IPS-18c (cell line): ENCODE measurements around the gene RAB17.

Experiments
- H3K4me3 ChIP-seq: 2 replicates; pipeline ENCODE4 v1.7.0; 2013; ENCODE audit warnings: low read depth, mild to moderate bottlenecking, low read length, moderate library complexity; ENCODE audit not compliant: insufficient read depth
- H3K9me3 ChIP-seq: one replicate; pipeline ENCODE4 v1.6.1; 2013; ENCODE audit warnings: mild to moderate bottlenecking, low read length, moderate library complexity; ENCODE audit not compliant: control insufficient read depth, insufficient read depth

RAB17 gene

DNA sequence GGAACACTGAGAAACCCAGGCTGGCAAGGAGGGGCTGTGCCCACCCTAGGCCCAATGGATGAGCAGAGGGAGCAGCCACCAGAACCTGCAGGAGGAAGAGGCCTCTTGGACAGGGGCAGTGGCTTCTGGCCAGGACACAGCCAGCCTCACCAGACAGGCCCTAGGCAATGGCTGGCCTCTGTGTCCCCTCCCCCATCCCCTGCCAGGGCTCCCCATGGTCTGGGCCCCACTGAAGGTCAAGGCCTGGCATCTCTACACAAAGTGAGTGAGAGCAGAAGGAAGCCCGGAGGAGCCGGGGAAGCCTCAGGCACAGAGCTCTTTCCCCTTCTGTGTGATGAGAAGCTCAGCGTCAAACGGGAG, 17.8 kb downstream of the RAB17 start:
- H3K4me3 ChIP-seq: no peak overlapping the region

DNA sequence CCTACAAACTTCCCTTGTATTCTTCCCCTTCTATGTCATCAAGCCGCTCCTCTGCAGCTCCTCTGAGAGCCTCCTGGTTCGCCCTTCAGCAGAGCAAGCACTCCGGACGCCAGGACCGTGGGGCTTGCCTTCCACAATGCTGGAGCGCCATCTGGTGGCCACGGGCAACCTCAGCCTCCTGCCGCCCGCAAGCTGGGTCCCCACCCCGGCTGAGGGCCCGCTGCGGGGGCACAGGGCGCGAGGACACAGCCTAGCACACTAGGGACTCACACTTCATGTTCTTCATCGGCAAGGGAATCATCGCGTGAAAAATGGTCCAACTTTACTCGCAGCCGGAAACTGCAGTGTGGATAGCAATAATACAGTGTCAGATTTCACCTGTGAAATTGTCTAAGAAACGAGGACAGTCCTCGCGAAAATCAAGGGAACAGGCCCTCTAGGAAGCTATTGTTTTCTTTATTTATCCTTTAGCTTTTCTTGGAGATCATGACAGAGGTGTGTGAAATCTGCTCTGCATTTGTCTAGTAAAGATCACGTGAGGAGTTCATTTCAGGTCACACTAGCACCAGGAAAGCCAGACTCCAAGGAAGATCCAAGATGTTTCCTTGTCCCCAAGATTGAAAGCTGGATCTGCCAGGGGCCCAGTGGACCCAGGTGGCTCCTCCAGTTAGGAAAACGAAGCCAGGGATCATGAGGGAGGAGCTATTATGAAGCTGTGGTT, 18.4 kb downstream of the RAB17 start:
- Histone ChIP-seq H3K9me3 (no peaks in the 10 kb centered on the region), H3K4me3 (no peak overlapping the region)

More for the DNA sequence above, 17.8 kb downstream of the RAB17 start:
- H3K9me3 ChIP-seq: no peaks in the 10 kb centered on the region

DNA sequence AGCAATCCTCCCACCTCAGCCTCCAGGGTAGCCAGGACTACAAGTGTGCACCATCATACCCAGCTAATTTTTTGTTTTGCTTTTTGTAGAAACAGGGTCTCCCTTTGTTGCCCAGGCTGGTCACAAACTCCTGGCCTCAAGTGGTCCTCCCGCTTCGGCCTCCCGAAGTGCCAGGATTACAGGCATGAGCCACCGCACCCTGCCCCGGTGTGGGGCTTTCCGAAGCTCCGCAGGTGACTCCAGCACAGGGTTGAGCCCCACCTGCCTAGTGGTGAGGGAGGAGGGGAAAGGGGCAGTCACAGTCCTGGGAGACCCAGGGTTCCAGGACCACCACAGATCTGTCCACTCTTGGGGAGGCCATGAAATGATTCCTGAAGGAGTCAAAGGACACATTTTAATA, 19.0 kb downstream of the RAB17 start:
- Histone ChIP-seq H3K9me3 (no peaks in the 10 kb centered on the region), H3K4me3 (no peak overlapping the region)

GRCh38 chr2:237570776-237571335, 19.7 kb downstream of the RAB17 start:
- Histone ChIP-seq H3K9me3 (no peaks in the 10 kb centered on the region), H3K4me3 (no peak overlapping the region)

- no peaks in the 10 kb centered on the region for H3K9me3 ChIP-seq
- no peak overlapping the region for H3K4me3 ChIP-seq
Observed at GRCh38 chr2:237569896-237570295, 20.6 kb downstream of the RAB17 start.

DNA sequence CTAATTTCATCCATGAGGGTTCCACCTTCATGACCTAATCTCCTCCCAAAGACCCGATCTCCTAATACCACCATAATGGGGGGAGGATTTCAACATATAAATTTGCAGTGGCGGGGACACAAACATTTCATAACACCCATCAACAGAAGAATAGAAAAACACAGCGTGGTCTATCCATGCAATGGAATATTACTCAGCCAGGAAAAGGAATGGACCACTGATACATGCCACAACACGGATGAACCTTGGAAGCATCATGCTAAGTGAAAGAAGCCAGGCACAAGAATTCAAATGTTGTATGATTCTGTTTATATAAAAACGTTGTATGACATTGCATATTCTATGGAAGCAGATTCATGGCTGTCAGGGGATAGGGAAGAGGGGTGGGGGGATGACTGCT, 21.5 kb downstream of the RAB17 start:
- Histone ChIP-seq H3K4me3 (no peak overlapping the region), H3K9me3 (no peaks in the 10 kb centered on the region)

- no peaks in the 10 kb centered on the region for H3K9me3 ChIP-seq
- H3K4me3 ChIP-seq: no peak overlapping the region
Observed at GRCh38 chr2:237568121-237568660, 22.3 kb downstream of the RAB17 start.

- peaks cover 1% of the 10 kb centered on the region for H3K9me3 ChIP-seq
- H3K4me3 ChIP-seq: no peak overlapping the region
Observed at GRCh38 chr2:237567276-237568029, 23.1 kb downstream of the RAB17 start.

GRCh38 chr2:237566401-237567235, 23.9 kb downstream of the RAB17 start, which contains the start of gene PRLH:
TSS of gene PRLH (plus strand) at chr2:237566574. CDS start at chr2:237566574, 0 bp downstream.
- Histone ChIP-seq H3K4me3 (no peak within 1 kb of the TSS), H3K9me3 (peaks cover 2% of the 10 kb centered on the region)

GRCh38 chr2:237565974-237566373, 24.6 kb downstream of the RAB17 start:
- Histone ChIP-seq H3K9me3 (peaks cover 2% of the 10 kb centered on the region), H3K4me3 (no peak overlapping the region)

- H3K9me3 ChIP-seq: peaks cover 2% of the 10 kb centered on the region
- no peak overlapping the region for H3K4me3 ChIP-seq
Observed at GRCh38 chr2:237564526-237565131, 25.9 kb downstream of the RAB17 start.

DNA sequence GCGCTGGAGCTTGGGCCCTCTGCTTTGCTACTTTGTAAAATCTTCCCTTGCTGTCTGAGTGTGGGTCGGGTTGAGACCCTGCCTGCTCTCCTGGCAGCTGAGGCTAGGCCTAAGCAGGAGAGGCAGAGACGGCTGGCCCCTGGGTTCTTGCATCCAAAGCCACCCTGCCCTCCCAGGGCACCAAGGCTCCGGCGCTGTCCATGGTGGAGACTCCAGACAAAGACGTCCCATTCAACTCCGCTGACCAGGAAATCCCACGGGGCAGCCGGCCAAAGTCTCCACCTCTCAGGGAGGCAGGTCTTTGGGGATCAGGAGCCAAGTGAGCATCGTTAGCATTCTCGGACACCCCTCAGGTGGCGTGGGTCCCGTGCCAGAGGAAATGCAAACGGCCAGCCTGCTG, 26.7 kb downstream of the RAB17 start:
- Histone ChIP-seq H3K4me3 (no peak overlapping the region), H3K9me3 (peaks cover 2% of the 10 kb centered on the region)

- Histone ChIP-seq H3K9me3 (peaks cover 2% of the 10 kb centered on the region), H3K4me3 (no peak overlapping the region)
Observed at GRCh38 chr2:237561221-237561620, 29.3 kb downstream of the RAB17 start.

- peaks cover 11% of the 10 kb centered on the region for H3K9me3 ChIP-seq
- H3K4me3 ChIP-seq: no peak overlapping the region
Observed at GRCh38 chr2:237558961-237559641, 31.4 kb downstream of the RAB17 start.

- H3K9me3 ChIP-seq: peaks cover 11% of the 10 kb centered on the region
- H3K4me3 ChIP-seq: no peak overlapping the region
Observed at GRCh38 chr2:237557633-237558015, 32.9 kb downstream of the RAB17 start.
